Left lobe of liver (tissue), 2 donors: ENCODE data around the gene IFT52. TPM values are rescaled to one million over a fixed set of nuclear protein-coding genes. Genes with fewer than 3 reads are reported as not detected.
A peak's percentile ranks its signal among the peaks of the same experiment; 100 is the strongest.
"Not testable (repeated sequence)": the region's sequence is repeated elsewhere in the genome, so short reads cannot be mapped to it uniquely, and the experiment has no call there.

Source experiments
- ATAC-seq: fragments of 200-7000 bp; cut with Tn5 transposase; one replicate; pipeline ENCODE4 v1.9.1; 2020; ENCODE audit warnings: mild to moderate bottlenecking, moderate library complexity
- DNase-seq: peaks from one replicate; pipeline ENCODE4 v3.0.0-alpha.2; 2020; ENCODE audit warnings: low spot score
- total RNA-seq: library from RNA; stranded (reverse); gene quantifications from one replicate; pipeline ENCODE4 v1.2.1, GENCODE V29; 2021
- donor health status: DM: no; HTN: no; CAD: no; lungs with moderate emphysema.
- donor health status: DM: no; HTN: yes; CAD: no.

IFT52 gene
- total RNA-seq, 1 donor from 2014 or later, result 4.4 TPM

DNA sequence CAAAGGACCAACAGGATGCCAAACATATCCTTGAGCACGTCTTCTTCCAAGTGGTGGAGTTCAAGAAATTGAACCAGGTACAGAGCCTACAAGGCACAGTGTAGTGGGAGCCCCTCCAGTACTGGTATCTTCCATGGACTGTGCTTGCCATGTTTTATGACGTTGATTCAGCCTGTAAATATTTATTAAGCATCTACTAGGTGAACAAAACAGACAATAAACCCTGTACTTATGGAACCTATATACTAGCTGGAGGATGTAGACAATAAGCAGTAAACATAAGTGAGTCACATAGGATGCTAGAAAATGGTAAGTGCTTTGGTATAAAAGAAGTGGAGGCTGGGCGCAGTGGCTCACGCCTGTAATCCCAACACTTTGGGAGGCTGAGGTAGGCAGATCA is 51.8 kb downstream of the IFT52 start:
- no peak for ATAC-seq
- no peak for DNase-seq

DNA sequence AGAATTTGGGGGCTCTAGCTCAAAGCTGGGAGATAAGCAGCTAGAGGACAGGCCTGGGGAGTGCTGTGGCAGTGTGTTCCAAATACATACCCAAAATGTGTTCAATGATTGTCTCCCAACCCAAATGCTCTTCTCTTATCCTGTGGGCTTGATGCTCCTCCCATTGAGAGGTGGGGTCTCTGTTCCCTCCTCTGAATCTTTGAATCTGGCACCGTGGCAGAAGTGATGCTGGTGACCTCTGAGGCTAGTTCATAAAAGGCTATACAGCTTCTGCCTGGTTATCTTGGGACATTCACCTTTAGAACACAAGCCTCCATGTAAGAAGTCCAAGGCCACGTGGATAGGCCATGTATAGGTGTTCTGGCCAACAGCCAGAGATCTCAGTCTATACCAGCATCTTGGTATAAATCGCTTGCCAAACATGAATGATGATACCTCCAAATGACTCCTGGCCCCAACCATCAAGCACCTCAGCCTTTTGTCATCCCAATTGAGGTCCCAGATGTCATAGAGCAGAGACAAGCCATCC is 60.3 kb downstream of the IFT52 start:
- no peak for DNase-seq

DNA sequence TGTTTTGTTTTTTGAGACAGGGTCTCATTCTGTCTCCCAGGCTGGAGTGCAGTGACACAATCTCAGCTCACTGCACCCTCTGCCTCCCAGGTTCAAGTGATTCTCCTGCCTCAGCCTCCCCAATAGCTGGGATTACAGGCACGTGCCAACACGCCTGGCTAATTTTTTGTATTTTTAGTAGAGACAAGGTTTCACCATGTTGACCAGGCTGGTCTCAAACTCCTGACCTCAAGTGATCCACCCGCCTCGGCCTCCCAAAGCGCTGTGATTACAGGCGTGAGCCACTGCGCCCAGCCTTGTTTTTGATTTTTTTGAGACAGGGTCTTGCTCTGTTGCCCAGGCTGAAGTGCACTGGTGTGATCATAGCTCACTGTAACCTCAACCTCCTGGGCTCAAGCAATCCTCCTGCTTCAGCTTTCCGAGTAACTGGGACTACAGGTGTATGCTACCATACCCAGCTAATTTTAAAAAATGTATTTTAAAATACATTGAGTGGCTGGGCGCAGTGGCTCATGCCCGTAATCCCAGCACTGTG is 61.0 kb downstream of the IFT52 start:
- not testable (repeated sequence) for DNase-seq, ATAC-seq

More for the DNA sequence above, 60.3 kb downstream of the IFT52 start:
- no peak for ATAC-seq

DNA sequence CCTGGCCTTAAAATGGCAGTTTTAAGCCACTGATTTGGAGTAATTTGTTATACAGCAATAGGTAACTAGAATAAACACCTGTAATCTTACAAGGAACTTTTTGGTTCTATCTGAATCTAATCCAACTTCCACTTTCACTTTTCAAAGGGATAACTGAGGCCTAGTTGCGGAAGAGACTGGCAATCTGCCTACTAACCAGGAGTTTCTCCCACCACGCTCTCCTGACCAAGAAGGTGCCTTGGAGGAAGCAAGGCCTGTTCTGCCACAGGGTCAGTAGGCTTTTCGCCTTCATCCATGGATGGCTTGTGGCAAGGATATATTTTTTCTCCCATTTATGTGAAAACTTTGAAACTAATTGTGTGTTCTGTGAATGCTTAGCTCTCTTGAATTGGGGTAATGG is 63.2 kb downstream of the IFT52 start:
- ATAC-seq, result no peak
- DNase-seq, result no peak

DNA sequence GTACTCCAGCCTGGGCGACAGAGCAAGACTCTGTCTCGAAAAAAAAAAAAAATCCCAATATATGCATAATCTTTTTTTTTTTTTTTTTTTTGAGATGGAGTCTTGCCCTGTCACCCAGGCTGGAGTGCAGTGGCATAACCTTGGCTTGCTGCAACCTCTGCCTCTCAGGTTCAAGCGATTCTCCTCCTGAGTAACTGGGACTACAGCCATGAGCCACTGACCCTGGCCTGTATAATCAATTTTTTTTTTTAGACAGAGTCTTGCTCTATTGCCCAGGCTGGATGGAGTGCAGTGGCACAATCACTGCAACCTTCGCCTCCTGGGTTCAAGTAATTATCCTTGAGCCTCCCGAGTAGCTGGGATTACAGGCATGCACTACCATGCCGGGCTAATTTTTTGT is 64.4 kb downstream of the IFT52 start:
- not testable (repeated sequence) for ATAC-seq

DNA sequence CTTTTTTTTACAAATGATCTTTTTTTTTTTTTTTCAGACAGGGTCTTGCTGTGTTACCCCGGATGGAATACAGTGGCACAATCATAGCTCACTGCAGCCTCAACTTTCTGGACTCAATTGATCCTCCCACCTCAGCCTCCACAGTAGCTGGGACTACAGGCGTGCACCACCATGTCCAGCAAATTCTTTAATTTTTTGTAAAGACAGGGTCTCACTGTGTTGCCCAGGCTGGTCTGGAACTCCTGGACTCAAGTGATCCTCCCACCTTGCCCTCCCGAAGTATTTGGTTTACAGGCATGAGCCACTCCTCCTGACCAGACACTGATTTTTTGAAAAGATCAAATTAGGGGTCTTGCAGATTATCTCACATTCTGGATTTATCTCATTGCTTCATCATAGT is 65.2 kb downstream of the IFT52 start:
- DNase-seq (no peak), ATAC-seq (no peak)

More for the DNA sequence above, 64.4 kb downstream of the IFT52 start:
- not testable (repeated sequence) for DNase-seq

DNA sequence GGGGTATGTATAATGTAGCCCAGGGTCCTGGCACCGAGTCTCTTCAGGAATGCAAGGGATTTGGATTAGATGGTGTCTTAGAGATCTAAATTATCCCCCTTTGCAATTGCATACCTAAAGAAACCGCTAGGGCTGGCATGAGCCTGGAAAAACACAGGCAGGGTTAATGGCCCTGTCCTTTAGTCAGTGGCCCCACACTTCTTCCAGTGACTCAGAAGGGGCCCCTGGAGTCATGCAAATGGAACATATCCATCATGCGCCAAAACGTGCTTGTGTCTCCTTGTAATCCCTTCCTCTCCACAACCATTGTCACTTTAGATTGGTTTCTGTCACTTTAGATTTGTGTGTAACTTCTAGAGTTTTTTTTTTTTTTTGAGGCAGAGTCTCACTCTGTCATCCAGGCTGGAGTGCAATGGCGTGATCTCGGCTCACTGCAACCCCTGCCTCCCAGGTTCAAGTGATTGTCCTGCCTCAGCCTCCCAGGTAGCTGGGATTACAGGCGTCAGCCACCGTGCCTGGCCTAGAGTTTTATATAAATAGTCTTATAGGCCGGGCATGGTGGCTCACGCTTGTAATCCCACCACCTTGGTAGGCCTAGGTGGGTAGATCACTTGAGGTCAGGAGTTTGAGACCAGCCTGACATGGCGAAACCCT is 67.5 kb downstream of the IFT52 start:
- DNase-seq (no peak), ATAC-seq (no peak)

DNA sequence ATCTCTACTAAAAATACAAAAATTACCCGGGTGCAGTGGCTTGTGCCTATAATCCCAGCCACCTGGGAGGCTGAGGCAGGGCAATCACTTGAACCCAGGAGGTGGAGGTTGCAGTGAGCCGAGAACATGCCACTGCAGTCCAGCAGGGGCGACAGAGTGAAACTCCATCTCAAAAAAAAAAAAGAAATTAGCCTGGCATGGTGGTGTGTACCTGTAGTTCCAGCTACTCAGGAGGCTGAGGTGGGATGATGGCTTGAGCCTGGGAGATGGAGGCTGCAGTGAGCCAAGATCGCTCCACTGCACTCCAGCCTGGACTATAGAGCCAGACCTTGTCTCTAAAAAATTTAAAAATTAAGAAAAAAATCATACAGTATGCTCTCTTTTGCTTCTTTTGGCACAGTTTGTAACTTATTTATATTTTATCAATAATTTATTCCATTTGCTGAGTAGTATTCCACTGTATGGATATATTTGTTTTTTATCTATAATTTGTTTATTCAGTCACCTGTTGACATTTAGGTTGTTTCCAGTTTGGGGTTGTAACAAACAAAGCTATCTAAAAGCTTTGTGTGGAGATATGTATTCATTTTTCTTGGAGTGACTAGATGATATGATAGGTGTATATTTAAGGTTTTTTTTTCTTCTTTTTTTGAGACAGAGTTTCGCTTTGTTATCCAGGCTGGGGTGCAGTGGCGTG is 68.1 kb downstream of the IFT52 start:
- DNase-seq (no peak), ATAC-seq (no peak)

DNA sequence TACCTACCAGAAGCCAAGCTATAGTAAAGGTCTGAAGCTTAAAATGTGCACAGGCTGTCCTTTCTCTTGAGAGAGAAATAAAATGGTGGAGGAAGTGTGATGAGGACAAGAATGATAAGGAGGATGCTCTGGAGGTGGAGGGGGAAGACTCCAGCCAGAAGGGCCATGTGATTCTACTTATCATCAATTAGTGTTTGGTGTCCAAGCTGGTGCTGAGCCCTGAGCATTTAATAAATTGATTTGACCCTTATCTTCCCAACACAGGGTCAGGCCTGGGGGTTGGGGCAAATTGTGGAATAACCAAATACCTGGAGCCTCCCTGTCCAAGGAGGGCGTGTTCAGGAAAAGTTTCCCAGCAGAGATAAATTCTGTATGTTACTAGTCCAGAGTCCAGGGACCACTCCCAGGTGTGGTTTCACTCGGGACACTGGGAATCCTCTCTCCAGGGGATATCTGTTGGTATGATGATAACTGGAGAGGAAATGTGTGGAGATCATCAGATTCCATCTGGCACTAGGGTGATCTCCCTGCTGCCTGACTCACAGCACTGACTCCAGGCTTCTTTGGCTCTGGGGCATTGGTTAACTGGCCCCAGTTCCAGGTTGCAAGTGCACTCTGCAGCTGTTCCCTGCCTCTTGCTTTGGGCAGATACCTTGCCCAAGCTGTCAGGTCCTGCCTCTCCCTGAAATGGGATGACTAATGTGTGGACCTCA is 72.4 kb downstream of the IFT52 start:
- DNase-seq (no peak), ATAC-seq (no peak)

DNA sequence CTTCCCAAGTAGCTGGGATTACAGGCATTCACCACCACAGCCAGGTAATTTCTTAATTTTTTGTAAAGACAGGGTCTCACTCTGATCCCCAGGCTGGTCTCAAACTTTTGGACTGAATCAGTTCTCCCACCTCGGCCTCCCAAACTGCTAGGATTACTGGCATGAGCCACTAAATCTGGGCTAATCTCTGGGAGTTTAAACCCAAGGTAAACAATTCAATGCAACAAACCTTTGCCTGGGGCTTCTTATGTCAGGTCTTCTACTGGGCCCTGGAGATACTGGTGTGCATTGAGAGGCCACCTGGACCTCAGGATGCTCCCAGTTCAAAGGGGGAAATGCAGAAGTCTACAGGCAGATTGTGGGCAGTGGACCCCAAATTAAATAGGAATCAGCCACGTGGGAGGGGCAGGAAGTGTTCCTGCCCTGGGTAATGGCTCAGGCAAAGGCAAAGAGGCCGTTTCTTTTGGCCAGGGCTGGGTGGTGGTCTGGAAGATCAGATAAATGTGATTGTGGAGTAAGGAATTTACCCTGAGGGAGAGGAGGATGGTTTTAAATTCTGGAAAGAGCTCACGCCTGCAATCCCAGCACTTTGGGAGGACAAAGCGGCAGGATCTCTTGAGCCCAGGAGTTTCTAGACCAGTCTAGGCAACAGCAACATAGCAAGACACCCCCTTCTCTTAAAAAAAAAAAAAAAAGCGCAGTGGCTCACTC is 74.9 kb downstream of the IFT52 start:
- DNase-seq, result no peak
- ATAC-seq, result no peak

DNA sequence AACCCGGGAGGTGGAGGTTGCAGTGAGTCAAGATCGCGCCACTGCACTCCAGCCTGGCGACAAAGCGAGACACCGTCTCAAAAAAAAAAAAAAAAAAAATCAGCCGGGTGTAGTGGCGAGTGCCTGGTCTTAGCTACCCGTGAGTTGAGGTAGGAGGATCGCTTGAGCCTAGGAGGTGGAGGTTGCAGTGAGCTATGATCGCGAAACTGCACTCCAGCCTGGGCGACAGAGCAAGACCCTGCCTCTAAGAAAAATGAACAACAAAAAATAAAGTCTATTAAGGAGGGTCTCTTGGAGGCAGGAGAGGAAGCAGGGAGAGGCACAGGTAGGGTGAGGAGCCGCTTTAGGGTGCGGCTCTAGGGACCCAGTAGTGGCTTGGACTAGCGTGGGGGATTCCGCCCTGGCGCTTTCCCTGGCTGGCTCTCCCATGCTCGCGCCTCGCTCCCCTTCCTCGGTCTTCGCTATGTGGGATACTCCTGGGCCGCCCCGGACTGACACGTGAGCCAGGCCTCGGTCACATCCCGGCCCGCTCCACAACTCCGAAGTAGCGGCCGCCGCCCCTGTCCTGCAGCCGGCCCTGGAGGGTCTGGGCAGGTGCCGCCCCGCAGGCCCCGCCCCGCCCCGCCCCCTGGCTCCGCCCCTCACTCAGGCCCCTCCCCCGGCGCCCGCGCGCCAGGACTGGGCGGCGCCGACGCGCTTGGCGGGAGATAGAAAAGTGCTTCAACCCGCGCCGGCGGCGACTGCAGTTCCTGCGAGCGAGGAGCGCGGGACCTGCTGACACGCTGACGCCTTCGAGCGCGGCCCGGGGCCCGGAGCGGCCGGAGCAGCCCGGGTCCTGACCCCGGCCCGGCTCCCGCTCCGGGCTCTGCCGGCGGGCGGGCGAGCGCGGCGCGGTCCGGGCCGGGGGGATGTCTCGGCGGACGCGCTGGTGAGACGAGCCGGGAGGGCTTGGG is 75.9 kb downstream of the IFT52 start, which contains the start of gene MYBL2:
Gene MYBL2 (plus strand): TSS at position 739 of the 953 bp plus-strand sequence. CDS start 170 bp downstream, at position 909.
- peak; percentile 97 for ATAC-seq
- DNase-seq, result peak; percentile 66

DNA sequence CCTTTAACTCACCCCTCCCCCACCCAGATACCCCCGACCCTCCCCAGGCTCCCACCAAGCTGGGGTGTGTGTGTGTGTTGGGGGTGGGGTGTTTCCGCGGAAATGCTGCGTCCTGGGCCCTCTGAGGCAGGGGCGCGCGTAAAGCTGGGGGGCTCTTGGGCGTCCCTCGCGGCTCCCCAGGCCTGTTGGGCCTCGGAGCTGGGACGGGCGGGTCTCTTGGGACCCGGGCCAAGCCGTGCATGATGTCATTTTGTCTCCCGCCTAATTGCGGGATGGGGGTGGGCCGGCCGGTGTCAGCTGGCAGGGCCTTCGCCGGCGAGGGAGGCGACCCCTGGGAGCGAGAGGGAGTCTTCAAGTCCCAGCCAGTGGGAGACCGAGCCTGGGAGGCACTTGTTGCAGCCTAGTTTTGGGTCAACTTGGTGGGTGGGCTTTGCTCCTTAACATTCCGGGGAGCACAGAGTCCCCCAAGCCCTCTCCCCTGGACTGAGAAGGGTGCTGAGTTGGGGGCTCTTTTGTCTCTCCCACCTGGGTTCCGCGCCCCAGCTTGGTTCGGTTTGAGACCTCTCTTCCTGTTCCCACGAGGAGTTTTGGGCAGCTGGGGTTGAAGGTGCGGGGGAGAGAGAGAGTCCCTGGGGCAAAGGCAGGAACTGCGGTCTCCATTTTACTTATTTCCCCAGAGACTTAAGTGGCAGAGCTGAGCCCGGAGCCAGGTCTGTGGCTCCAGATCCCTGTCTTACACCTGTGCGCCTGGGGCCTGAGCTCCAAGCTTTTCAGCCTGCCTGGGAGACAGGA is 76.8 kb downstream of the IFT52 start:
- DNase-seq, result no peak

DNA sequence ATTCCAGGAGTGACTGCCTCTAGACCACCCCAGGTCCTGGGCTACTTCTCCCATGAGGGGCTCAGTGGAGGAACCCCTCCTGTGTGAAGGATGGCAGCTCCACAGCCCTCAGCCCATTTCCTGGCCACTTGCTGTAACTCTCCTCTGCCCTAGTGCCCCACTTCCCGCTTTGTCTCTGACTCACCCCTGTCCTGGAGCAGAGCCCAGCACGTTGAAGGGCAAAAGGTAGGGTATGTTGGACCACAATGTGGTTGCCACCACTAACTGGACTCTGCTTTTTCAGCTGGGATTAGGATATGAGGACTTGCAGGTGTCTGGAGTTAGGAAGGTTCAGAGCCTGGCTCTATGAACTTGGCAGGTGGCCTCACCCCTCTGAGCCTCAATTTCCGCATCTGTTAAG is 78.6 kb downstream of the IFT52 start:
- ATAC-seq, result peak; percentile 58
- DNase-seq, result peak; percentile 54

More for the DNA sequence above, 76.8 kb downstream of the IFT52 start:
- ATAC-seq, result no peak

DNA sequence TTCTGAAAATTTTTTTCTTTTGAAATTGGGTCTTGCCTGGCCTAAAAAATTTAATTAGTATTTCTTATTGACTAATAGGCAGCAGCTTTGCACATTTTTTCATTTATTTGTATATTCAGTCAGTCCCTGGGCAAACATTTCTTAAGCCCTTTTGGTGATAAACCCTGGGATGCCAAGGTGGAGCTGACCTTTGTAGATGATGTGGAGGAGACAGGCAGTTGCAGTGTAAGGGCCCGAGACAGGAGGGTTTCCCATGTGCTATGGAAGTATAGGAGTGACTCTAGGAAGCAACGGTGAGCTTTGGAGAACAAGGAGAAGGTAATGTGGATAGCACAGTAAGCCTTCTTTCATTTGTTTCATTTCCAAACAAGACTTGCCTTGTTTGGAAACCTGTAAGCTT is 79.7 kb downstream of the IFT52 start:
- DNase-seq (no peak), ATAC-seq (no peak)

DNA sequence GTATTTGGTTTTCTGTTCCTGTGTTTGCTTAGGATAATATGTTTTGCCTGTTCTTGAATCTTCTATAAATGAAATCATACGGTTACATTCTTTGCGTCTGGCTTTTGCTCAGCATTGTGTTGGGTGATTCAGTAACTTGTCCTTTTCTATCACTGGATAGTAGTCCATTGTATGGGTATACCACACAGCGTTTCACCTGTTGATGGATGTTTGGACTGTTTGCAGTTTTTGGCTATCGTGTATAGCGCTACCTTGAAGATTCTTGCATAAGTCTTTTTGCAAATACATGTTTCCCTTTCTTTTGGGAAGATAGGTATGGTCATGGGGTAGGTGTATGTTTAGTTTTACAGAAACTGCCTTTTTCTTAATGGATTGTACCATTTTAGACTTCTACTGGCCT is 85.6 kb downstream of the IFT52 start:
- ATAC-seq (no peak), DNase-seq (no peak)

DNA sequence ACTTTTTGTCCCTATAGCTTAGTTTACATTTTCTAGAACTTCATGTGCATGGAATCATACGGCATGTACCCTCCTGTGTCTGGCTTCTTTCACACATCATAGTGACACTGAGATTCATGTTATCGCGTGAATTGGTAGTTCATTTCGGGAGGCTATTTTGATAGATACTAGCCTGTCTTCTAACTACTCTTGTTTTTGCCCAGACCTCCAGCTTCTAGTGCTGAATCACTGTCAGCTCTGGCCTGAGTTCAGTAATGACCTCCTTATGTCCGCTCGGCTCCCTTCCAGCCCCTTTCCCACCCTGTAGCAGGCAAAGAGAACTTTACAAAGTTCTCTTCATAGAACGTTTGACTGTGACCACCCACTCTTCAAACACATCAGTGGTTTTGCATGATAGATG is 90.2 kb downstream of the IFT52 start:
- ATAC-seq (no peak), DNase-seq (no peak)

DNA sequence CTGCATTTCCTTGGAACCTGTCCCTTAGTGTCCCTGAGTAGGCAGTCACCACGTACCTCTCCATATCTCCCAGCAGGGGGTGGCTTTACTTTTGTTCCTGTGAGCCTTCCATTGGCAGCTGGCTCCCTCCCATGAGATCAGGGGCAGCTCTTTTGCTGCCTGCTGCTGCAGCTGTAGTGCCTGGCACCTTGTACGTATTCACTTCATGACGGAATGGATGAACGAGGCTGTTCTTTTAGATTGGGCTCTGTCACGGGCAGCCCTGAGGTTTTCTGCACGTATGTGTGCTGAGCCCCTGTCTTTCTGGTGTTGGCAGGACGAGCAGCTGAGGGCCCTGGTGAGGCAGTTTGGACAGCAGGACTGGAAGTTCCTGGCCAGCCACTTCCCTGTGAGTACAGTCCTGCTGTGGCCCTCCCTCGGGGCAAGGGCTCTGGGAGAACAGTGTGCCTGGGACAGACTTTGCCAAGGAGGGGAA is 90.8 kb downstream of the IFT52 start:
- DNase-seq (no peak), ATAC-seq (no peak)

DNA sequence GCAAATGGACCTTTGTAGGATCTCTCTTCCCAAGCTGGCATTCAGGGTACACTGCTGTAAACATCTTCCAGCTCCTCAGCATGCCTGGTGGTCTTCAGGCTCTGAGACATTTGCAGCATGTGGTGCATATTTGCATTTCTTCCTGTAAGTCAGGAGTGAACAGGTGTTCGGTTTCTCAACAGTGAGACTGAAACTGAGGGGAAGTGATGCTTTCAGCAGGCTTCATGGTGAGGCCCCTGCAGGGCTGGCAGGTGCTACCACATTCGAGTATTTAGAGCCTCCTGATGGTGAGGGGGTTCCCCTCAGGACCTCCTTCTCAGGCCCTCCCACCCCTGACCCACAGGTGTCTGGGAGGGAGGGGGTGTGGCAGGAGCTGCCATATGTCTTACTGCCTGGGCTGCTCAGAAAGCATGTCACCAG is 91.3 kb downstream of the IFT52 start:
- no peak for DNase-seq
- ATAC-seq, result no peak

DNA sequence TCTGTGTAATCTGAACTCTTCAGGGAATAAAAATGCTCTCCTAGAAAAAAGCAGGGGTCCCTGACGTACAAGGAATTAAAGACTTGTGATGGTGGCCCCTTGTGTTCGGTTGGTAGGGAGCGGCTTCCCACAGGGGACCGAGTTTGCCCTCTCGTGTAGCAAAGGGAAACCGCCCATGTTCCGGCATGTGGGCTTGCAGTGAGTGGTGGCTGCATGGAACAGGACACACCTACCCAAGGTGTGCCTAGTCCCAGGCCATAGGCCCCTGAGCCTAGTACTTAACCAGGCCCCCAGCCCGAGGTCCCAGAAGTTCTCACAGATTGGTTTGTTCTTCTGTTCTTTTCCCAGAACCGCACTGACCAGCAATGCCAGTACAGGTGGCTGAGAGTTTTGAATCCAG is 91.7 kb downstream of the IFT52 start:
- DNase-seq, result no peak
- no peak for ATAC-seq
